Activated CD4-positive, alpha-beta memory T cell treated with anti-CD3 and anti-CD28 coated beads, Interleukin-2, amount 10 ng/mL, durations not matched to agents 7 days and 5 days (primary cell): Measurements from ENCODE around the gene CPE. TPM values are rescaled to one million over a fixed set of nuclear protein-coding genes. Genes with fewer than 3 reads are reported as not detected.

Source experiments
- CTCF ChIA-PET: fragments of 350-600 bp; sonication (Branson Sonifier 250); formaldehyde crosslinking; loops from one replicate; lab custom pipeline; 2021; ENCODE audit warnings: antibody characterized with exemption, inconsistent platforms; lab: Charles Lee
- POLR2A ChIA-PET: fragments of 350-600 bp; sonication (Branson Sonifier 250); formaldehyde crosslinking; loops from one replicate; lab custom pipeline; 2021; ENCODE audit warnings: antibody characterized with exemption; lab: Charles Lee
- DNase-seq: peaks from one replicate; pipeline ENCODE4 v3.0.0-alpha.2; 2020
- H3K27ac Mint-ChIP-seq: one replicate; pipeline ENCODE4 v1.8.0; 2021; ENCODE audit warnings: mild to moderate bottlenecking, mixed read lengths
- H3K27me3 Mint-ChIP-seq: one replicate; pipeline ENCODE4 v1.8.0; 2021; ENCODE audit warnings: mixed read lengths
- H3K36me3 Mint-ChIP-seq: one replicate; pipeline ENCODE4 v1.8.0; 2021; ENCODE audit warnings: low read depth, mixed read lengths
- H3K4me1 Mint-ChIP-seq: one replicate; pipeline ENCODE4 v1.8.0; 2021; ENCODE audit warnings: mixed read lengths
- H3K4me3 Mint-ChIP-seq: one replicate; pipeline ENCODE4 v1.8.0; 2021; ENCODE audit warnings: mild to moderate bottlenecking, mixed read lengths
- H3K9me3 Mint-ChIP-seq: one replicate; pipeline ENCODE4 v1.8.0; 2021; ENCODE audit warnings: mixed read lengths
- total RNA-seq, 2 experiments: library from RNA; stranded (reverse); gene quantifications; one replicate each; pipeline ENCODE4 v1.2.3, GENCODE V29; 2021

CPE gene
- total RNA-seq, 2 experiments from 2014 or later = not detected

DNA sequence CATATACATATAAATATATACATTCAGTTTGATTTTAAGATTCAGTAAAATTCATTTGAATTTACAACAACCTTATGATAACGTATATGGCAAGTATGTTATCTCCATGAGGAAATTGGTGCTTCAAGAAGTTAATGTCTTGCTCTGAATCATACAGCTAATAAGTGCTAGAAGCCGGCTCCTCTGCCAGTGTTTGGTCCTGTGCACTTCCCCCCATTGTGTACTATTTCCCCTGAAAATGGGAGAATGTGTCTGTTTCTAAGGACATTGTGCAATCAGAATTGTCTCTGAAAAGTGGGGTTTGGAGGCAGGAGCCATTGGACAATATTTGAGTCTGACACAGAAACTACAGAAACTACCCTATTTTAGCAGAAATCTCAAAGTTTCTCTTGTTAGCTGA is 135.9 kb downstream of the CPE start:
- ChIA-PET POLR2A (no interaction called here), CTCF (no interaction called here)
- no peak overlapping the region for H3K4me3 Mint-ChIP-seq
- H3K9me3 Mint-ChIP-seq = no peaks in the 10 kb centered on the region
- no peaks in the 10 kb centered on the region for H3K36me3 Mint-ChIP-seq
- H3K27me3 Mint-ChIP-seq = peaks cover 3% of the 10 kb centered on the region
- no peaks in the 10 kb centered on the region for H3K4me1 Mint-ChIP-seq
- no peak overlapping the region for H3K27ac Mint-ChIP-seq
- DNase-seq = no peak

DNA sequence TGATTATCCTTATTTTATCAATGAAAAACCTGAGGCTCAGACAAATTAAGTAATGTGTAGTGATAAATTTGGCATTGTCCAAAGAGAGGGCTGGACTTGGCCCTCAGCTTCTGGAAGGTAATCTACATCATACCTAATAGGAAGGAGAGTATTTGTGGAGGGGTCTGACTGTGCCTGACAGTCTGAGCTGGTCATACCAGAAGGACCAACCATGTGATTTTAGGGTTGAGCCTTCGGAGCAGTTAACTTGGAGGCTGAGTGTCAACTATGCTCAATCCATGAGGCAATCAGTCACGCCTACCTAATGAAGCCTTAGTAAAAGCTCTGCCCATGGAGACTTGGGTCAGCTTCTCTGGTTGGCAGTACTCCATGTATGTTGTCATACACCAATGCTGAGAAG is 136.4 kb downstream of the CPE start:
- POLR2A ChIA-PET = no interaction called here
- no peak overlapping the region for H3K27ac Mint-ChIP-seq
- no peak for DNase-seq
- no peak overlapping the region for H3K4me3 Mint-ChIP-seq
- CTCF ChIA-PET = no interaction called here
- no peaks in the 10 kb centered on the region for H3K36me3 Mint-ChIP-seq
- H3K9me3 Mint-ChIP-seq = no peaks in the 10 kb centered on the region
- H3K27me3 Mint-ChIP-seq = peaks cover 1% of the 10 kb centered on the region
- no peaks in the 10 kb centered on the region for H3K4me1 Mint-ChIP-seq

DNA sequence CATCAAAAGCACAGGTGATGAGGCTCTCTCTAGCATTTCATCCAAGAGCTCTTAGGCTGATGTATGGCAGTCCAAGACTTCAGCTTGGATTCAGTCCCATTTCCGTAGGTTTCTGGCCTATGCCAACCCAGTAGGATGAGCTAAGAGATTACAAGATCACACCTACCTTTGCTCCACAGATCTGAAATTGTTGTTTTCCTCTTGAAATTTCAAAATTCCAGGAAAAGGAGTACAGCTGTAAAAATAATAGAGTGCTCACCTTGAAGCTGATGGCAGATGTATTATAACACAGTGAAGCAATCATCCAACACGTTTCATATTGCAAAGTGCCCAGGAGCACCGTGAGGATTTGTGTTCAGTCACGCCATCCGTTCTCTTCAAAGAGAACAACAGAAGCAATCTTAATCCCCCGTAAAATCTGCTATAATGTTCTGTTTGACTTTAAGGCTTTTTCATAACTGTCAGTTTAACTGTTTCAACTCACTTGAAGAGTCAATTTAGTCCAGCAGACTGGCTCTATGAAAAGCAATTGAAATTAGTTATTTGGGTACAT is 137.5 kb downstream of the CPE start:
- Mint-ChIP-seq H3K27ac (no peak overlapping the region), H3K27me3 (no peaks in the 10 kb centered on the region), H3K4me3 (no peak overlapping the region), H3K9me3 (no peaks in the 10 kb centered on the region), H3K4me1 (no peaks in the 10 kb centered on the region), H3K36me3 (no peaks in the 10 kb centered on the region)
- POLR2A ChIA-PET = no interaction called here
- no peak for DNase-seq
- CTCF ChIA-PET = interaction anchor here (0.8 kb wide), 1 partner anchor 20 kb away, joined by 3 read pairs; no protein-coding TSS in a partner anchor

DNA sequence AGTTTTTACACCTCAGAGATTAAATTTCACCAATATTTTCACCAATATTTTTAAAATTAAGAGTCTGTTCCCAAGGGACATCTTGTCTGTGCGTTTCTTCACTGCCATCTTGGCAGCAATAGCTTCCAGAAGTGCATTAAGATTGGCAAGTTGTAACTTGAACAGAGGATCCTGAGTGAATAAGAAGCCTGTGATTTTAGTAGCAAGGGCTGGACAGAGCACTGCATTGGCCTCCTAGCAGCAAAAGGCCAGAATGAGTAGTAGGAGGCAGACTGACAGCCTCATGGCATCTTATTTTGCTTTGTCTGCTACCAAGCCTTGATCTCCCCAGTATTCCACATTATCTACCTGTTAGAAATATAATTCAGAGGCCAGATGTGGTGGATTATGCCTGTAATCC is 138.4 kb downstream of the CPE start:
- Mint-ChIP-seq H3K9me3 (no peaks in the 10 kb centered on the region), H3K4me3 (no peak overlapping the region), H3K4me1 (no peaks in the 10 kb centered on the region), H3K27me3 (no peaks in the 10 kb centered on the region), H3K27ac (no peak overlapping the region), H3K36me3 (no peaks in the 10 kb centered on the region)
- no peak for DNase-seq
- ChIA-PET CTCF (no interaction called here), POLR2A (no interaction called here)

DNA sequence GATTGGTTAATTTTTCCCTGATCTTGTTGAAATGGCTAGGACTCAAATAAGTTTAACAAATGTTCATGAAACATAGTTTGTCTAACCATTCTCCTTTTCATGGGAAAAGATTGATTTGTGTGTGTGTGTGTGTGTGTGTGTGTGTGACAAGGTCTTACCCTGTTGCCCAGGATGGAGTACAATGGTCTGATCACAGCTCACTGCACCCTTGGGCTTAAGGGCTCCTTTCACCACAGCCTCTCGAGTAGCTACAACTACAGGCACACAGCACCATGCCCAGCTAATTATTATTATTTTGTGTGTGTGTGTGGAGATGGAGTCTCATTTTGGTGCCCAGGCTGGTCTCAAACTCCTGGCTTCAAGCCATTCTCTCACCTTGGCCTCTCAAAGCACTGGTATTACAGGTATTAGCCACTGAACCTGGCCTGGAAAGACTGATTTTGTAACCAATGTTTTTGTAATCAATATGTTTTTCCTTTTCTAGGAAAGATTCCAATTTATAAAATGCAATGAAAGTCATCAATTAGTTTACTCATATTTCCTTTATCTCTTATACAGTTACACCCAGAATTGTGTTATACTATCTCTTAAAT is 139.3 kb downstream of the CPE start:
- Mint-ChIP-seq H3K4me1 (no peaks in the 10 kb centered on the region), H3K36me3 (no peaks in the 10 kb centered on the region), H3K27me3 (no peaks in the 10 kb centered on the region), H3K27ac (no peak overlapping the region), H3K4me3 (no peak overlapping the region), H3K9me3 (no peaks in the 10 kb centered on the region)
- CTCF ChIA-PET = no interaction called here
- no peak for DNase-seq
- POLR2A ChIA-PET = interaction anchor here (0.5 kb wide), 1 partner anchor 336 kb away, joined by 3 read pairs; no protein-coding TSS in a partner anchor

DNA sequence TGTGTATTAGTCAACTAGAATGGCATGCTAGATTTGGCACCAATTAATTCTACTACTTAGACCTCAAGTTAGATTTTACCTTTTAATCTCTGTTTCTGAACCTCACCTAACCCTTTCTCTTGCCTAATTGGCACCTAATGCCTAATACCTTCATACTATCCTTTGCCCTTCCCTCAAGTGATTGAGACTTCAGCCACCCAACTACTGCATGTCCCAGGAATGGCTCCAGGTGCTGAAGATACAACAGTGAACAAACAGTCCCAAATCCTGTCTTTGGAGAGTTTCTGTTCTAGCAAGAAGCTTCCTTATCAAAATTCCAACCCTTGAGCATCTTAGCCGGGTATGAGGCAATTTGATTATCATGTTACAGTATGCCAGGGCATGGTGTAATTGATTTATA is 139.9 kb downstream of the CPE start:
- H3K36me3 Mint-ChIP-seq = no peaks in the 10 kb centered on the region
- POLR2A ChIA-PET = interaction anchor here (0.5 kb wide), 1 partner anchor 336 kb away, joined by 3 read pairs; no protein-coding TSS in a partner anchor
- H3K27me3 Mint-ChIP-seq = no peaks in the 10 kb centered on the region
- H3K9me3 Mint-ChIP-seq = no peaks in the 10 kb centered on the region
- H3K4me1 Mint-ChIP-seq = no peaks in the 10 kb centered on the region
- no peak overlapping the region for H3K27ac Mint-ChIP-seq
- no peak overlapping the region for H3K4me3 Mint-ChIP-seq
- DNase-seq = no peak
- CTCF ChIA-PET = no interaction called here

DNA sequence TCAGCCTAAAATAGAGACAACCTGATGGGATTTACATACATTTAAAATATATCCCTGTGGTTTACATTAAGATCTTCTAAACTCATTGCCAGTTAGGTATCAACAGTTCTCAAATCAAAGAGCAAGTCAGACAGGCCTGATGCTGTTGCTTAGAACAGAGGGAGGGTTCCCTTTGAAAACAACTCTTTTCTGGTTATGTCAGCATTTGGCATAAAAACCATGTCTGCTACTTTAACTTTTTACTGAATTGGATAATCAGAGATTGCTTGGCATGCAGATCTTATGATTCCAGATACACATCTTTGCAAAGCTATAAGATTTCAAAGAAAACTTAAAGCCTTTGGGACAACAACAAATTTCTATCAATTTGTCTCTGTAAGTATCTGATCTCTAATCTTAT is 140.8 kb downstream of the CPE start:
- POLR2A ChIA-PET = no interaction called here
- H3K4me3 Mint-ChIP-seq = no peak overlapping the region
- CTCF ChIA-PET = no interaction called here
- no peaks in the 10 kb centered on the region for H3K27me3 Mint-ChIP-seq
- no peaks in the 10 kb centered on the region for H3K4me1 Mint-ChIP-seq
- H3K9me3 Mint-ChIP-seq = no peaks in the 10 kb centered on the region
- H3K36me3 Mint-ChIP-seq = no peaks in the 10 kb centered on the region
- no peak overlapping the region for H3K27ac Mint-ChIP-seq
- DNase-seq = no peak

DNA sequence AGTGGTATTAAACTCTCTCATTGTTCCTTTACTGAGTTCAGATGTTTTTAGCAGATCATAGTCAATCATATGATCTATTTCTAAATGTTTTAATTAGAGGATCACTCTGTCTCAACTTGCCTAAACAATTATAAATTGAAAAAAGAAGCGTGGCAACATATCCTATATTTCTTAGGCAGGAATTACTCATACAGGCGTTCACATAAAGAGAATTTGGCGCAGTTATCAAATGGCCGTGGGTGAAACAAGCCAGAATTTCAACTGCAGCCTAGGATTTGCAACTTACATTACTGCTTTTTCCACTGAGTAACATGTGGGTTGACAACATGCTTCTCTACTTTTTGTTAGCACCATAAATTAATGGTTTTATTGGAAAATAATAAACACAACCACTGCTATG is 141.3 kb downstream of the CPE start:
- no peaks in the 10 kb centered on the region for H3K9me3 Mint-ChIP-seq
- no peaks in the 10 kb centered on the region for H3K27me3 Mint-ChIP-seq
- H3K4me1 Mint-ChIP-seq = no peaks in the 10 kb centered on the region
- ChIA-PET CTCF (no interaction called here), POLR2A (no interaction called here)
- H3K27ac Mint-ChIP-seq = no peak overlapping the region
- H3K36me3 Mint-ChIP-seq = no peaks in the 10 kb centered on the region
- DNase-seq = no peak
- no peak overlapping the region for H3K4me3 Mint-ChIP-seq

DNA sequence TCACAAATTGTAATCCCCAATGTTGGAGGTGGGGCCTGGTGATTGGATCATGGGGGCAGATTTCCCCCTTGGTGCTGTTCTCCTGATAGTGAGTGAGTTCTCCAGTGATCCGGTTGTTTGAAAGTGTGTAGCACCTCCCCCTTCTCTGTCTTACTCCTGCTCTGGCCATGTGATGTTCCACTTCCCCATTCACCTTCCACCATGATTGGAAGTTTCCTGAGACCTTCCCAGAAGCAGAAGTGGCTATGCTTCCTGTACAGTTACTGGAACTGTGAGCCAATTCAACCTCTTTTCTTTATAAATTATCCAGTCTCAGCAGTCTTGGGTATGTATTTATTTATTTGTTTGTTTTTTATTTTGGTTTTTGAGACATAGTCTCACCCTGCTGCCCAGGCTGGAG is 143.2 kb downstream of the CPE start:
- H3K27me3 Mint-ChIP-seq = no peaks in the 10 kb centered on the region
- POLR2A ChIA-PET = no interaction called here
- no peaks in the 10 kb centered on the region for H3K36me3 Mint-ChIP-seq
- DNase-seq = no peak
- H3K4me3 Mint-ChIP-seq = no peak overlapping the region
- H3K27ac Mint-ChIP-seq = no peak overlapping the region
- no peaks in the 10 kb centered on the region for H3K9me3 Mint-ChIP-seq
- no peaks in the 10 kb centered on the region for H3K4me1 Mint-ChIP-seq
- CTCF ChIA-PET = interaction anchor here (1.0 kb wide), 1 partner anchor 15 kb away, joined by 3 read pairs; no protein-coding TSS in a partner anchor

DNA sequence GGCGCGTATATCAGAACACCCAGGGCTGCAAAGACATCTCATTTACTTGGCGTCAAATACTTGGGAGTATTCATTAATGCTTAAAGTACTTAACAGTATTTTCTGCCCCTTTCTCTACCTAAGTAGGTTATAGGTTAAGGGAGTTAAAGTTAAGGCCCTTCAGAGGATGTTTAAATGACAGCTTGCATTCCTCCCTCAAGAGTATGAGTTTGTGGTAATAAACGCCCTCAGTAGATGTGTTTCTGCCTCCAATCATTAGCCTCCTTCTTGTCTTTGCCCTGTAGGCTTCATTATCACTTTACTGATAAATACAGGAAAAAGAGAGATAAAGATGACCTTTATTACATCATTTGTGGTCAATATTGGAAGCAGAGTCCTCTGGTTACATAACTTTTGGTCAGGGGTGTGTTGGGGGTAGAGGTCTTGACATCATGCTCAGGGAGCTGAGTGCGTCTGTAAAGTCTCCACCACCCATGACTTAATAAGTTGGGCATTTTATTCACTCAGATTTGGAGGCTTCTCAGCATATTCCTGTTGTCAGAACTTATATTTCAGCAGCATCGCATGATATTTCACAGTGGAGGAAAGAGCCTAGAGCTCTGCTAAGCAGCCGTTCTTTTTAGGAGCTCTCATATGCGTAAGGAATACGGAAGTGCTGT is 145.9 kb downstream of the CPE start:
- ChIA-PET POLR2A (no interaction called here), CTCF (interaction anchor here (1.0 to 1.4 kb wide), 2 partner anchors 12 to 31 kb away, joined by 3 read pairs; no protein-coding TSS in a partner anchor)
- H3K9me3 Mint-ChIP-seq = no peaks in the 10 kb centered on the region
- H3K27ac Mint-ChIP-seq = no peak overlapping the region
- no peaks in the 10 kb centered on the region for H3K36me3 Mint-ChIP-seq
- DNase-seq = no peak
- no peaks in the 10 kb centered on the region for H3K4me1 Mint-ChIP-seq
- no peaks in the 10 kb centered on the region for H3K27me3 Mint-ChIP-seq
- no peak overlapping the region for H3K4me3 Mint-ChIP-seq

DNA sequence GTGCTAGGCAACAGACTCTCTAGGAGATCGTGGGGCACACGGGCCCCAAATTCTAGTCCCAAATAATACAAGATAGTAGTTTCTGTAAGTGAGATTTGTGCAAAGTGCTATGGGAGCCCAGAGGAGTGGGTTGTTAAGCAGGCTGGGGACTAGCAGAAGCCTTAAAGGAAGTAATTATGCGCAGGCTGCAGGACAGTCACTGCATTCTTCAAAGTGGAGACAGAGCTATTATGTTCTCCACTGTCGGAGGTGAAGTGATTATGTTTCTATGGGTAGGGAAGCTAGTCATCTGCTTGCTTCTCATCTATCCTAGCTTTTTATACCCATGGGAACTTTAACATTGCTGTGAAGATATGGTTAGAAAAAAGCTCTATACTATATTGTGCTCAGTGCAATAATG is 154.2 kb downstream of the CPE start:
- DNase-seq = no peak
- Mint-ChIP-seq H3K36me3 (no peaks in the 10 kb centered on the region), H3K9me3 (no peaks in the 10 kb centered on the region), H3K27me3 (peaks cover 3% of the 10 kb centered on the region), H3K4me1 (no peaks in the 10 kb centered on the region), H3K4me3 (no peak overlapping the region), H3K27ac (no peak overlapping the region)
- POLR2A ChIA-PET = no interaction called here
- CTCF ChIA-PET = no interaction called here

DNA sequence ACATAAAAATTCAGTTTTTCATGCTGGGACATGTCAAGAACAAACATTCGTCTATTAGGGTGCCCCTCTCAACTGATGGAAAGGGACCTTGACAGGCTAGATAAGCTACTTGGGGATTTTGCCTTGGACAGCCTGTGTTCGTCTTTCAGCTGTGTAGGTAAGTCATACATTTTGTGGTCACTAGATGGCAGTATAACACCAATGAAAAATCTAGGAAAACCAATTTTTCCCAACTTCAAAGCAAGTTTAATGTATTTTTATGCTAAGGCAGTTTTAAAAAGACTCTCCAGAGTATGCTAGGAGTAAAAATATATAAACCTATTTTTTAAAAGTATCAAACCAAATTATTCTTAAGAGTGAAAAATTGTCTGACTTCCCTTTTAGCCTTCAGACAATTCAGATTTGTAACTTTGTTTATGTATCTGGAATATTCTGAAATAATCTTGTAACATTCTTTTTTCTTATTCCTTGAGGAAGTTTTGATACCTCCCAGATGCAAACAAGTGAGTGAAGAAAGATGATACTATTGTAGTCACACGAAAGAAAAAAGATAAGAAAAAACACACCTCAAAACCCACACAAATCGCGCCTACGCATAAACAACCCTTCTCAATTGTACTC is 158.3 kb downstream of the CPE start:
- ChIA-PET CTCF (interaction anchor here (0.7 to 1.5 kb wide), 10 partner anchors 11 to 560 kb away, joined by 3 to 8 read pairs (median 3); no protein-coding TSS in a partner anchor), POLR2A (no interaction called here)
- no peaks in the 10 kb centered on the region for H3K4me1 Mint-ChIP-seq
- H3K36me3 Mint-ChIP-seq = no peaks in the 10 kb centered on the region
- H3K27ac Mint-ChIP-seq = no peak overlapping the region
- H3K27me3 Mint-ChIP-seq = peaks cover 3% of the 10 kb centered on the region
- no peak overlapping the region for H3K4me3 Mint-ChIP-seq
- H3K9me3 Mint-ChIP-seq = no peaks in the 10 kb centered on the region
- DNase-seq = no peak

DNA sequence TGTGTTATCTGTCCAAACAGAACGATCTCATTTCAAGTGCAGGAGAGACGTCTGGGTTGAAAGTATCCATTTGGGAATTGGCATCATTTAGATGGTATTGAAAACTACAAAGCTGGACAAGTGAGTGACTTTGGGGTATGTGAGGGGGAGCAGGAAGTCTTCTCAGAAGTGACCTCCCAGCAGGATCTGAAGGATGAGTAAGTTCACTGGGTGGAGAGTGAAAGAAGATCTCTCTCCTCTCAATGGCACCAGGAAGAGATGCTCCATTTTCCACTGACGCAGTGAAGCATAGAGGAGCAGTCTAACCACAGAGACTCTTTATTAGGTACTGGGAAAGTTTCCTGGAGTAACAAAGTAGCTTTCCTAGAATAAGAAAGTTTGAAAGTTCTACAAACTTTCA is 161.0 kb downstream of the CPE start:
- H3K27ac Mint-ChIP-seq = no peak overlapping the region
- H3K9me3 Mint-ChIP-seq = no peaks in the 10 kb centered on the region
- ChIA-PET CTCF (no interaction called here), POLR2A (no interaction called here)
- DNase-seq = no peak
- H3K4me1 Mint-ChIP-seq = no peaks in the 10 kb centered on the region
- peaks cover 3% of the 10 kb centered on the region for H3K27me3 Mint-ChIP-seq
- H3K4me3 Mint-ChIP-seq = no peak overlapping the region
- no peaks in the 10 kb centered on the region for H3K36me3 Mint-ChIP-seq
